ENCODE data around the gene GSTA4. TPM values are rescaled to one million over a fixed set of nuclear protein-coding genes. Genes with fewer than 3 reads are reported as not detected.
"Not testable (repeated sequence)": the region's sequence is repeated elsewhere in the genome, so short reads cannot be mapped to it uniquely, and the experiment has no call there.

GSTA4 gene
- total RNA-seq, 1 donor from 2014 or later = 31.4 TPM

DNA sequence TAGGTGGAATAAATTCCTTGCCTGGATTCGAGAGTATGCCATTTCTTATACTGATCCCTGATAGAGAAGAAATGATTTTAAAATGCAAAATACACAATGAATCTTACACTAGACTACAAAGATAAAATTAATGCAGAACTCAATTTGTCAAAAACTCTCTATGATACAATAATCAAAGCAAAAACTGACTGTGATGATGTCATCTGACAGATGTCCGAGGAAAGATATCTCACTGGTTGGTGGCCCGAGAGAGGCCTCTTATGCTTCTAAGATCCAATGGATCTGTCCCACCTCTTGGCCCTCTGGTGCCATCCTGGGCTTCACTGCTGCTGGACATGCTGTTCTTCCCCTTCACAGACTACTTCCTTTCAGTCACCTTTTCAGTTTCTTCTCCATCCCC lies 14.4 kb upstream of the GSTA4 start:
- no peaks in the 10 kb centered on the region for H3K27me3 Mint-ChIP-seq (ENCODE audit: low read depth)
- H3K27ac Mint-ChIP-seq (ENCODE audit: unreplicated experiment) = no peak overlapping the region
- DNase-seq (ENCODE audit: low spot score) = no peak
- H3K9me3 Mint-ChIP-seq (ENCODE audit: low read depth) = no peaks in the 10 kb centered on the region
- TF ChIP-seq, protein P1, sequence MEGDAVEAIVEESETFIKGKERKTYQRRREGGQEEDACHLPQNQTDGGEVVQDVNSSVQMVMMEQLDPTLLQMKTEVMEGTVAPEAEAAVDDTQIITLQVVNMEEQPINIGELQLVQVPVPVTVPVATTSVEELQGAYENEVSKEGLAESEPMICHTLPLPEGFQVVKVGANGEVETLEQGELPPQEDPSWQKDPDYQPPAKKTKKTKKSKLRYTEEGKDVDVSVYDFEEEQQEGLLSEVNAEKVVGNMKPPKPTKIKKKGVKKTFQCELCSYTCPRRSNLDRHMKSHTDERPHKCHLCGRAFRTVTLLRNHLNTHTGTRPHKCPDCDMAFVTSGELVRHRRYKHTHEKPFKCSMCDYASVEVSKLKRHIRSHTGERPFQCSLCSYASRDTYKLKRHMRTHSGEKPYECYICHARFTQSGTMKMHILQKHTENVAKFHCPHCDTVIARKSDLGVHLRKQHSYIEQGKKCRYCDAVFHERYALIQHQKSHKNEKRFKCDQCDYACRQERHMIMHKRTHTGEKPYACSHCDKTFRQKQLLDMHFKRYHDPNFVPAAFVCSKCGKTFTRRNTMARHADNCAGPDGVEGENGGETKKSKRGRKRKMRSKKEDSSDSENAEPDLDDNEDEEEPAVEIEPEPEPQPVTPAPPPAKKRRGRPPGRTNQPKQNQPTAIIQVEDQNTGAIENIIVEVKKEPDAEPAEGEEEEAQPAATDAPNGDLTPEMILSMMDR (IDR thresholded peaks at IDR 0.05) = no peak
- H3K36me3 Mint-ChIP-seq (ENCODE audit: low read depth) = peaks cover 39% of the 10 kb centered on the region
- peaks cover 18% of the 10 kb centered on the region for H3K4me1 Mint-ChIP-seq (ENCODE audit: low read depth)
- no peak overlapping the region for H3K4me3 Mint-ChIP-seq (ENCODE audit: unreplicated experiment)

DNA sequence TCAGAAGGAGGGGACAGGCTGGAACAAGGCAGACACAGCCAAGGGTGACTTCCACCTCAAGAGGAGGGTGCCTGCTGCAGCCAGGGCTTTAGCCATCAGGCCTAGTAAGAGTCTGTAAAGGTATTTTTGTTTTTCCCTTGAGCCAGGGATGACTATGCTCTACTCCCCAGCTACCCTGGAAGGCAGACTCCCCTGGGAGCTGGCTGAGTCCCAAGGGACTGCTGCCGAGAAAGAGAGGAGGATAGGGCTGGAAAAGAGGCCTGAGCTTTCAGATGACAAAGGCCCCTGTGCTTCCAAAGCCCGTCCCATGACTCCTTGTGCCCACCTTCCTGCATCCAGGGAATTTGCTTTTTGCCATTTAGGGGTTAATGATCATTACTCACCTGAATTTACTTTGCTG lies 14.0 kb upstream of the GSTA4 start:
- TF ChIP-seq, protein P1 (IDR thresholded peaks at IDR 0.05) = no peak
- no peak for DNase-seq (ENCODE audit: low spot score)
- H3K9me3 Mint-ChIP-seq (ENCODE audit: low read depth) = no peaks in the 10 kb centered on the region
- H3K36me3 Mint-ChIP-seq (ENCODE audit: low read depth) = peaks cover 40% of the 10 kb centered on the region
- H3K4me1 Mint-ChIP-seq (ENCODE audit: low read depth) = peaks cover 13% of the 10 kb centered on the region
- H3K4me3 Mint-ChIP-seq (ENCODE audit: unreplicated experiment) = no peak overlapping the region
- no peaks in the 10 kb centered on the region for H3K27me3 Mint-ChIP-seq (ENCODE audit: low read depth)
- no peak overlapping the region for H3K27ac Mint-ChIP-seq (ENCODE audit: unreplicated experiment)

DNA sequence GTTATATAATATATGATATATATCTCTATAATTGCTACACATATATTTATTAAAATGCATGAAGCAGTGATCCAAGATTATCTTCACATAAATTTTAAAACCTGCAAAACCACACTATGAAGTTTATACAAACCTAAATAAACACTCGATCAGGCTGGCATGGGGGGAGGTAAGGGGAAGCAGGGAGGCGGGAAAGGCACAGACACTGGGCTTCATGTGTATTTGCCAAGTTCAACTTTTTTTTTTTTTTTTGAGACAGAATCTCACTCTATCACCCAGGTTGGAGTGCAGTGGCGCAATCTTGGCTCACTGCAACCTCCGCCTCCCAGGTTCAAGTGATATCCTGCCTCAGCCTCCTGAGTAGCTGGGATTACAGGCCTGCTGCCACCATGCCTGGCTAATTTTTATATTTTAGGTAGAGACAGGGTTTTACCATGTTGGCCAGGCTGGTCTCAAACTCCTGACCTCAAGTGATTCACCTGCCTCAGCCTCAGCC lies 13.2 kb upstream of the GSTA4 start:
- H3K9me3 Mint-ChIP-seq (ENCODE audit: low read depth); H3K27ac Mint-ChIP-seq (ENCODE audit: unreplicated experiment); H3K4me1 Mint-ChIP-seq (ENCODE audit: low read depth); DNase-seq (ENCODE audit: low spot score); H3K4me3 Mint-ChIP-seq (ENCODE audit: unreplicated experiment); H3K27me3 Mint-ChIP-seq (ENCODE audit: low read depth): not testable (repeated sequence)
- H3K36me3 Mint-ChIP-seq (ENCODE audit: low read depth) = peaks cover 44% of the 10 kb centered on the region

DNA sequence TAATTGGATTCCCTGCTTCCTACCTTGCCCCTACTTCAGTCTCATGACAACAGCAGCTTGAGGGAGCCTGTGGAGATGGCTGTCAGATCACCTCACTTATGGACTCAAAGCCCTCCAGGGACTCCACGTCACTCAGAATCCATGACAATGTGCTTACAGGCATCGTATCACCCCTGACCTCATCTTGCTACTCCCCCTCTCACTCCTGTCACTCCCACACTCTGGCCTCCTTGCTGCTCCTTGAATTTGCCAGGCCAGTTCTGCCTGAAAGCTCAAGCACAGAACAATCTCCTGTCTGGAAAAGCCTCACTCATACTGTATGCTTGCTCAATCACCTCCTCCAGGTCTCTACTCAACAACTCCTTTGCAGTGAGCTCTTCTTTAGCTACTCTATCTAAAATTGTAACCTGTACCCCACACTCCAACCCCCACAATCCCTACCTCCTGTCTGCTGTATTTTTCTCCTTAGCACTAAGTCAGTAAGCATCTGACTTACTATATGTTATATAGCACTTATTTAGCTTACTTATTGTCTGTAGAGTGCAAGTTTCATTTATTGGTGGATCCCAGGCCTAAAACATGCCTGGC lies 10.7 kb upstream of the GSTA4 start:
- peaks cover 43% of the 10 kb centered on the region for H3K36me3 Mint-ChIP-seq (ENCODE audit: low read depth)
- no peak overlapping the region for H3K27ac Mint-ChIP-seq (ENCODE audit: unreplicated experiment)
- TF ChIP-seq, protein P1 (IDR thresholded peaks at IDR 0.05) = no peak
- no peaks in the 10 kb centered on the region for H3K27me3 Mint-ChIP-seq (ENCODE audit: low read depth)
- H3K9me3 Mint-ChIP-seq (ENCODE audit: low read depth) = no peaks in the 10 kb centered on the region
- H3K4me3 Mint-ChIP-seq (ENCODE audit: unreplicated experiment) = no peak overlapping the region
- DNase-seq (ENCODE audit: low spot score) = no peak
- peaks cover 5% of the 10 kb centered on the region for H3K4me1 Mint-ChIP-seq (ENCODE audit: low read depth)

DNA sequence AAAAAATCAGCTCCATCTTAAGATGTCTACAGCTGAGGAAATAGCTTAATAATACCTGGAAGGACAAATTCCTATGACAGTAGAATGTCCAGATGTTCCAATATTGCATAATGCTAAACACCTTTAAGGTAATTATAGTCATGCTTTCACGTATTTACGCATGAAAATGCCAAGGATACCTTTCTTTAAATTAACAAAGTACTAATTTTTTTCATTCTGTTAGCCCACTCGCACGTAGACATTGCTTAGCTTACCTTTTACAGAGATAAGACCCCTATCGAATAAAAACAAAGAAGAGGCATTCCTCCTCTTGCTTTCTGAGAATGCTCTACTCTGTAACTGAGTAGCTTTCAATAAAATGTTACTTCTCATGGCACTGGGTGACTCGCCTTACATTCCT lies 4.4 kb upstream of the GSTA4 start:
- Mint-ChIP-seq H3K27me3 (ENCODE audit: low read depth) (no peaks in the 10 kb centered on the region), H3K4me1 (ENCODE audit: low read depth) (peaks cover 10% of the 10 kb centered on the region)
- TF ChIP-seq, protein P1 (IDR thresholded peaks at IDR 0.05) = no peak

DNA sequence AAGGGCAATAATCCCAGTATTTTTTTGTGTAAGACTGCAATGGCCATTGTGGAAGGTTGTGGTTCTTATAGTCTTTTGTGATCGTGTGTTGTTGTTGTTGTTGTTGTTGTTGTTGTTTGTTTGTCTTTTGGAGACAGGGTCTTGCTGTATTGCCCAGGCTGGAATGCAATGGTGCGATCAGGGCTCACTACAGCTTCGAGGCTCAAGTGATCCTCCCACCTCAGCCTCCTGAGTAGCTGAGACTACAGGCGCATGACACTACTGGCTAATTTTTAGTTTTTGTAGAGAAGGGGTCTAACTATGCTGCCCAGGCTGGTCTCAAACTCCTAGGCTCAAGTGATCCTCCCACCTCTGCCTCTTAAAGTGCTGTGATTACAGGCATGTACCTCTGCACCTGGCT lies 3.5 kb upstream of the GSTA4 start:
- H3K36me3 Mint-ChIP-seq (ENCODE audit: low read depth) = peaks cover 2% of the 10 kb centered on the region
- no peak overlapping the region for H3K27ac Mint-ChIP-seq (ENCODE audit: unreplicated experiment)
- no peak for DNase-seq (ENCODE audit: low spot score)
- H3K4me1 Mint-ChIP-seq (ENCODE audit: low read depth) = peaks cover 14% of the 10 kb centered on the region
- H3K27me3 Mint-ChIP-seq (ENCODE audit: low read depth) = no peaks in the 10 kb centered on the region
- H3K4me3 Mint-ChIP-seq (ENCODE audit: unreplicated experiment) = no peak overlapping the region
- TF ChIP-seq, protein P1 (IDR thresholded peaks at IDR 0.05) = no peak
- no peaks in the 10 kb centered on the region for H3K9me3 Mint-ChIP-seq (ENCODE audit: low read depth)

More for the DNA sequence above, 4.4 kb upstream of the GSTA4 start:
- no peaks in the 10 kb centered on the region for H3K9me3 Mint-ChIP-seq (ENCODE audit: low read depth)
- DNase-seq (ENCODE audit: low spot score) = no peak
- H3K36me3 Mint-ChIP-seq (ENCODE audit: low read depth) = peaks cover 7% of the 10 kb centered on the region
- H3K4me3 Mint-ChIP-seq (ENCODE audit: unreplicated experiment) = no peak overlapping the region
- H3K27ac Mint-ChIP-seq (ENCODE audit: unreplicated experiment) = no peak overlapping the region
